ENCODE data around the gene CCDC40. TPM values are rescaled to one million over a fixed set of nuclear protein-coding genes. Genes with fewer than 3 reads are reported as not detected.

Gene CCDC40
- total RNA-seq, 4 donors from 2014 or later: 2.8 to 54.5 (median 7.8) TPM

GRCh38 chr17:80082403-80083135, 46.1 kb downstream of the CCDC40 start:
- Histone ChIP-seq H3K9me3 (no peaks in the 10 kb centered on the region), H3K27me3 (no peaks in the 10 kb centered on the region), H3K27ac (no peak overlapping the region), H3K4me1 (peaks cover 0 to 3% (median 0%) of the 10 kb centered on the region in 4 donors), H3K4me3 (no peak overlapping the region), H3K36me3 (no peaks in the 10 kb centered on the region)
- no peak for TF ChIP-seq POLR2A (IDR thresholded peaks at IDR 0.05)
- TF ChIP-seq CTCF (IDR thresholded peaks at IDR 0.05): peak; percentile 30 to 75 (median 61)
- DNase-seq: peak in 2 of 3 donors; percentile 51 to 80

DNA sequence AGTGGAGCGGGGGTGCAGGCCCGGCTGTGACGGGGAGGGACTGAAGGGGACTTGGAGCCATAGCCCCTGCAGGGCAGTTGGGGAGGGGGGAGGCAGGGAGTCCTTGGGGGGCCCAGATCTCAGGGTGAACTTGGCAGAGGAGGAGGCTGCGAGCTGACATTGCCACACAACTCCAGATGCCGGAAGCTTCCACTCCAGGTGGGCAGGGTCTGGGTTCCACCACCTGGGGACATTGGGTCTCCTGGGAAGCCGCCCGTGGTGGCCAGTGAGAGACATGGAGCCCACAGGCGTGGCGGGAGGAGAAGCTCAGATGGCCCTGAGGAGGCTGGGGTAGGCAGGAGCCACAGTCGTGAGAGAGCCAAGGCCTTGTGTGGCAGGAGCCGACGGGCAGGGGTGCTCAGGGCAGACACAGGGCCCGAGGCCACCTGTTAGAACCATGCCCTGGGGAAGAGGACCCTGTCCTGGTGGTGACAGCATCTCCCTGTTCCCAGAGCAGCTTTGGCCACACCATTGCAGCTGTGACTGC, 46.8 kb downstream of the CCDC40 start:
- H3K36me3 ChIP-seq: no peaks in the 10 kb centered on the region
- no peaks in the 10 kb centered on the region for H3K27me3 ChIP-seq
- peaks cover 0 to 3% (median 0%) of the 10 kb centered on the region in 4 donors for H3K4me1 ChIP-seq
- TF ChIP-seq POLR2A (IDR thresholded peaks at IDR 0.05) (no peak), CTCF (IDR thresholded peaks at IDR 0.05) (no peak)
- no peak overlapping the region for H3K4me3 ChIP-seq
- no peak overlapping the region for H3K27ac ChIP-seq
- no peak for DNase-seq
- no peaks in the 10 kb centered on the region for H3K9me3 ChIP-seq

DNA sequence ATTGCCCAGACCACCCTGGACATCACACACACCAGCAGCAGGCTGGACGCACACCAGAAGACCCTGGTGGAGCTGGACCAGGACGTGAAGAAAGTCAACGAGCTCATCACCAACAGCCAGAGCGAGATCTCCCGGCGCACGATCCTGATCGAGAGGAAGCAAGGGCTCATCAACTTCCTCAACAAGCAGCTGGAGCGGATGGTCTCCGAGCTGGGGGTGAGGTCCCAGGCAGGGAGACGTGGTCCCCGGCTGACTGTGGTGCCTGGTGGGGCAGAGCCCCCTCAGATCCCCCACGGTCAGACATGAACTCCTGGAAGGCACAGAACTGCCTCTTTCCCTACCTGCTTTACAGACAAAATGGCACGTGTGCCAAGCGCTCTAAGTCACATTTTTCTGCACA, 48.3 kb downstream of the CCDC40 start:
- no peak for TF ChIP-seq CTCF (IDR thresholded peaks at IDR 0.05)
- no peak for TF ChIP-seq POLR2A (IDR thresholded peaks at IDR 0.05)
- Histone ChIP-seq H3K4me1 (peaks cover 0 to 3% (median 0%) of the 10 kb centered on the region in 4 donors), H3K4me3 (no peak overlapping the region), H3K36me3 (no peaks in the 10 kb centered on the region), H3K27me3 (no peaks in the 10 kb centered on the region), H3K27ac (no peak overlapping the region), H3K9me3 (no peaks in the 10 kb centered on the region)
- no peak for DNase-seq

DNA sequence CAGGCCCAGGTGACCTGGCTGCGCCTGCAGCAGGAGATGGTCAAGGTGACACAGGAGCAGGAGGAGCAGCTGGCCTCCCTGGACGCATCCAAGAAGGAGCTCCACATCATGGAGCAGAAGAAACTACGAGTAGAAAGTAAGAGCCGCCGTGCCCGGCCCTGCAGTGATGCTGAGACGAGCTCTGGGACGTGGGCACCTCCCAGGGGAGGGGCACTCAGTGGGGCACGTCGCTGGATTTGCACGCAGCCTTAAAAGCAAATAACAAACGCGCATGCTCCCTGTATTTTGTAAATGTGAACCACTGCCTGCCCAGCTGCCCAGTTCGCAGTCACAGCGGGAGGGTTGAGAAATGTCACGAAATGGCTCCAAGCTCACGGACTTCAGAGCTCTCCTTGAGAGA, 49.6 kb downstream of the CCDC40 start:
- Histone ChIP-seq H3K27ac (no peak overlapping the region), H3K9me3 (no peaks in the 10 kb centered on the region), H3K4me3 (no peak overlapping the region), H3K27me3 (no peaks in the 10 kb centered on the region), H3K36me3 (no peaks in the 10 kb centered on the region), H3K4me1 (peaks cover 0 to 3% (median 0%) of the 10 kb centered on the region in 4 donors)
- no peak for TF ChIP-seq CTCF (IDR thresholded peaks at IDR 0.05)
- no peak for TF ChIP-seq POLR2A (IDR thresholded peaks at IDR 0.05)
- no peak for DNase-seq

GRCh38 chr17:80086616-80087015, 50.2 kb downstream of the CCDC40 start:
- H3K9me3 ChIP-seq: no peaks in the 10 kb centered on the region

More at GRCh38 chr17:80086616-80087015, 50.2 kb downstream of the CCDC40 start:
- Histone ChIP-seq H3K27ac (no peak overlapping the region), H3K36me3 (no peaks in the 10 kb centered on the region), H3K4me1 (peaks cover 0 to 3% (median 0%) of the 10 kb centered on the region in 4 donors), H3K27me3 (no peaks in the 10 kb centered on the region), H3K4me3 (no peak overlapping the region)
- no peak for TF ChIP-seq POLR2A (IDR thresholded peaks at IDR 0.05)
- no peak for TF ChIP-seq CTCF (IDR thresholded peaks at IDR 0.05)
- DNase-seq: no peak

Measured in Peyer's patch (tissue), 4 donors.